Measurements from ENCODE around the gene BROX. TPM values are rescaled to one million over a fixed set of nuclear protein-coding genes. Genes with fewer than 3 reads are reported as not detected.
A peak's percentile ranks its signal among the peaks of the same experiment; 100 is the strongest.

The BROX gene
- polyA plus RNA-seq, 1 experiment: 8.6 TPM

DNA sequence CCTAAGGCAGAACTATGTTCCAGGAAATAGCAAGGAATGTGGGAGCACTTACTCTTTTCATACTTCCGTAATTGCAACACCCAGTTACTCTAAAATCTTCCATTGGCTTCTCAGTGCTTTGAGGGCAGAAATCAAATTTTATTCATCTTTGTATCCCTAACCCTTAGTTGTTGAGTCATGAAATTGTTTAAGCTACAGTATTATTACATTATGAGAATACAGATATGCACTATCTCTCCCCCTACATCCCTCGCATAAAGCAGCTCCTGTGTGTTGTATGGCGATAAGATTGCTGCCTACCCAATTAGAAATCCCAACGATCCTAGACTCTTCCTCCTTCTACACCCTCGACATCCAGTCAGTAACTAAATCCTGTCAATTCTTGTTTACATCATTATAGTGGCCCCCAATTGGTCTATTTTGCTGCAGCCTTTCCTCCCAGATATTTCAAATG is 2.6 kb upstream of the BROX start:
- Histone ChIP-seq H3K4me3 (ENCODE audit: low read depth, low read length) (0 out of 2 replicates have a peak overlapping the region, but pooled peaks have one; percentile 25), H3K9me3 (ENCODE audit: control insufficient read depth, insufficient read depth, low read length) (peaks cover 4% of the 10 kb centered on the region; the same call in 1 of the 2 replicates), H3K27me3 (ENCODE audit: control insufficient read depth, insufficient read depth, low read length) (no peaks in the 10 kb centered on the region), H3K27ac (ENCODE audit: low read depth, low read length) (no peak overlapping the region)
- POLR2A ChIA-PET: no interaction called here
- DNase-seq (ENCODE audit: low read depth, low spot score): no peak
- CTCF ChIA-PET: no interaction called here
- TF ChIP-seq, protein P1, sequence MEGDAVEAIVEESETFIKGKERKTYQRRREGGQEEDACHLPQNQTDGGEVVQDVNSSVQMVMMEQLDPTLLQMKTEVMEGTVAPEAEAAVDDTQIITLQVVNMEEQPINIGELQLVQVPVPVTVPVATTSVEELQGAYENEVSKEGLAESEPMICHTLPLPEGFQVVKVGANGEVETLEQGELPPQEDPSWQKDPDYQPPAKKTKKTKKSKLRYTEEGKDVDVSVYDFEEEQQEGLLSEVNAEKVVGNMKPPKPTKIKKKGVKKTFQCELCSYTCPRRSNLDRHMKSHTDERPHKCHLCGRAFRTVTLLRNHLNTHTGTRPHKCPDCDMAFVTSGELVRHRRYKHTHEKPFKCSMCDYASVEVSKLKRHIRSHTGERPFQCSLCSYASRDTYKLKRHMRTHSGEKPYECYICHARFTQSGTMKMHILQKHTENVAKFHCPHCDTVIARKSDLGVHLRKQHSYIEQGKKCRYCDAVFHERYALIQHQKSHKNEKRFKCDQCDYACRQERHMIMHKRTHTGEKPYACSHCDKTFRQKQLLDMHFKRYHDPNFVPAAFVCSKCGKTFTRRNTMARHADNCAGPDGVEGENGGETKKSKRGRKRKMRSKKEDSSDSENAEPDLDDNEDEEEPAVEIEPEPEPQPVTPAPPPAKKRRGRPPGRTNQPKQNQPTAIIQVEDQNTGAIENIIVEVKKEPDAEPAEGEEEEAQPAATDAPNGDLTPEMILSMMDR (IDR thresholded peaks at IDR 0.05; ENCODE audit: low read depth, low read length): no peak

DNA sequence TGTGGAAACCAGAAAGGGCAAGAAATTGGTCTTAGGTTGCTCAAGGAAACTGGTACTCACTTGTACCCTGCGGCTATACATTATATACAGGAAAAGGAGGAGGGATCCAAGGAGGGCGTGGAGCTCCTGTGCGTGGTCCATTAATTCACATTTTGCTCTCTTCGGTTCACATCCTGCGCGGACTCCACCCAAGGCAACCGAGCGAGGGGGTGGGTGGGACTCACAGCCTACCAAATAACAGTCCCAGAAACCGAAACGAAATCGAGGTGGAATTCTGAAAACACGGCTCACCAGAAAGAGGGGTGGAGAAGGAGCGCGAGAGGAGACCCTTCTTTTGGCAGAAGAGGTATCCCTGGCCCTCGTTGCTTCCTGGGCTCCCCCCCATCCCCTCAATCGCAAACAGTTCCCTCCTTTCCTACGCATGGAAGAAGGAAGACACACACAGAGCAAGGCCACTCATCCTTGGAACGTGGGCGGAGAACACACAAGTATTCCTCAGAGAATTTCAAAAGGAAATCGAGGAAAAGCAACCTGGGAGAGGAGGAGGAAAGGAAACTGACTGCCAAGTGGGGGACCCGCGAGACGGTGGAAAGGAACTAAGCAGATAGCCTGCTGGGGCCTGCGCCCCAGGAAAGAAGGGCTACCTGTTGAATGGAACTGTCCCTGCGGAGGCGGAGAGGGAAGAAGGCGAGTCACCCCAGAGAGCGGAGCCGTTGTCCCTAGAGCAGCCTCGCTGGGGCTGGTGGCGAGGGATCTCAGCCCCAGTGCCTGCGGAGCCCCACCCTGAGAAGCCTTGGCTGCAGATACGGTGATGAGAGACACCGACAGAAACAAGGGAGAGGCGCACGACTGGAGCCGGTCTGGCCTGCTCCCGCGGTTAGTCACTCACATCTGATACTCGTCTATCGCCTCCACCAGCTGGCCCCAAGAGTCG is 778 bp upstream of the BROX start:
- H3K27me3 ChIP-seq (ENCODE audit: control insufficient read depth, insufficient read depth, low read length): no peaks in the 10 kb centered on the region
- CTCF ChIA-PET: interaction anchor here (0.6 to 1.1 kb wide), 3 partner anchors 44 to 247 kb away, joined by 3 to 4 read pairs (median 4); no protein-coding TSS in a partner anchor
- POLR2A ChIA-PET: interaction anchor here (1.5 kb wide), 1 partner anchor 700 kb away, joined by 3 read pairs; no protein-coding TSS in a partner anchor
- DNase-seq (ENCODE audit: low read depth, low spot score): no peak
- TF ChIP-seq, protein P1 (IDR thresholded peaks at IDR 0.05; ENCODE audit: low read depth, low read length): no peak
- peak overlapping the region; percentile 99 for H3K4me3 ChIP-seq (ENCODE audit: low read depth, low read length)
- peaks cover 2% of the 10 kb centered on the region; the same call in 1 of the 2 replicates for H3K9me3 ChIP-seq (ENCODE audit: control insufficient read depth, insufficient read depth, low read length)
- H3K27ac ChIP-seq (ENCODE audit: low read depth, low read length): peak overlapping the region; percentile 90

DNA sequence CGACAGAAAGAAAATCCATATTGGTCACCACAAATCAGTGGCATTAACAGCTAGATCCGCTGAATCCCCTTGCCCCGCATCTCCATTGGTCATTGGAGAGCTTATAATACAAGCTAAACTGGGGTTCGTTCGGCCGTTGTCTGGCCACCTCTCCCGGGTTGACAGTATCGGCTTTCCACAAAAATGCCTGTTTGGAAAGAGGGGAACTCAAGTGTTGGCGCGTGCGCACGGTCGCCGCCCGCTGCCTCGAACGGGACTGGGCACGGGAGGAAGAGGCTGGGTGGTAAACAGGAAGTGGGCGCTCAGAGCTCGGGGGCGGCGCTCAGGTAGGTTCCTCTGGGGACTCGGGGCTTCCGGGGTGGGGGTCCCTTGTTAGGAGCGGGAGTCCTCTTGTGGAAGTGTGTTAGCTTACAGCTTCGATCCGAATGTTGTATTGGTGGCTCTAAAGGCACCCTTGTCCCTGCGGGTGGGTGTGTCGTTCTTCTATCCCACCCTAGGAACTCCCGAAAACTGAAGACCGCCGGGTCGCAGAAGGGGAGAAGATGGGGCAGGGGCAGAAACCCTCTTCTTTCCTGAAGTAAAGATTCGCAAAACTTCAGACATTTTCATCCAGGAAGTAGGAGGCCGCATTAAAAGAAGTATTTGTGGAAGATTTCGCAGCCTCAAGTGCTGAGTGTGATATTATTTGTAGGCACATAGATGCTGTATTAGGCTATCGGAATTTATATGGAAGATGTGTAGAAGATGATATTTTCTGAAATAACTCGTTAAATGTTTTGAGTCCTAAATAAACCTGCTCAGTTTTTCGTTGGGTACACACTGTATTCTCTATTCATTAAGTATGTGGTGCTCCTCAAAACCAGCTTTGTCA is 962 bp downstream of the BROX start:
- TF ChIP-seq, protein P1 (IDR thresholded peaks at IDR 0.05; ENCODE audit: low read depth, low read length): no peak
- ChIA-PET CTCF (interaction anchor here (0.6 to 1.5 kb wide), 2 partner anchors 255 to 416 kb away, joined by 3 to 5 read pairs; no protein-coding TSS in a partner anchor), POLR2A (interaction anchor here (0.5 to 1.5 kb wide), 7 partner anchors 8 to 698 kb away, joined by 3 to 5 read pairs (median 4); partner anchors contain the start of gene SUSD4)
- no peaks in the 10 kb centered on the region for H3K27me3 ChIP-seq (ENCODE audit: control insufficient read depth, insufficient read depth, low read length)
- peak overlapping the region; percentile 98 for H3K27ac ChIP-seq (ENCODE audit: low read depth, low read length)
- peaks cover 2% of the 10 kb centered on the region; the same call in 1 of the 2 replicates for H3K9me3 ChIP-seq (ENCODE audit: control insufficient read depth, insufficient read depth, low read length)
- H3K4me3 ChIP-seq (ENCODE audit: low read depth, low read length): peak overlapping the region; percentile 89
- DNase-seq (ENCODE audit: low read depth, low spot score): peak; percentile 84

GRCh38 chr1:222716393-222716792 is 4.0 kb downstream of the BROX start:
- Histone ChIP-seq H3K27me3 (ENCODE audit: control insufficient read depth, insufficient read depth, low read length) (no peaks in the 10 kb centered on the region), H3K4me3 (ENCODE audit: low read depth, low read length) (no peak overlapping the region), H3K9me3 (ENCODE audit: control insufficient read depth, insufficient read depth, low read length) (peaks cover 2% of the 10 kb centered on the region; the same call in 1 of the 2 replicates), H3K27ac (ENCODE audit: low read depth, low read length) (no peak overlapping the region)
- TF ChIP-seq, protein P1 (IDR thresholded peaks at IDR 0.05; ENCODE audit: low read depth, low read length): no peak
- ChIA-PET CTCF (no interaction called here), POLR2A (no interaction called here)
- DNase-seq (ENCODE audit: low read depth, low spot score): no peak
